H1 (cell line): ENCODE data around the gene IDI1. TPM values are rescaled to one million over a fixed set of nuclear protein-coding genes. Genes with fewer than 3 reads are reported as not detected.

Source experiments
- CTCF ChIA-PET: fragments of 300-600 bp; sonication (Branson Sonifier 250); formaldehyde crosslinking; loops from one replicate; lab custom pipeline; 2021; ENCODE audit not compliant: partially characterized antibody; lab: Charles Lee
- POLR2A ChIA-PET: fragments of 300-600 bp; sonication (Branson Sonifier 250); formaldehyde crosslinking; loops from one replicate; lab custom pipeline; 2021; ENCODE audit warnings: inconsistent platforms; ENCODE audit not compliant: partially characterized antibody; lab: Charles Lee
- DNase-seq, 2 experiments: peaks; one replicate each; pipeline versions ENCODE4 v3.0.0 to v3.0.0-alpha.2; 2010 to 2022; ENCODE audit warnings: low spot score in 2 of 2, low read depth in 1 of 2, mixed read lengths in 1 of 2
- FAIRE-seq: peaks from 2 replicates; lab custom pipeline; 2011; peaks lifted over from hg19 to GRCh38; lab: Jason Lieb, UNC
- H2AFZ ChIP-seq: 2 replicates; pipeline ENCODE4 v1.8.1; 2012; ENCODE audit warnings: low read length, inconsistent platforms
- H2AK5ac ChIP-seq: 2 replicates; pipeline ENCODE4 v1.6.1; 2013; ENCODE audit warnings: low read depth, low read length
- H2BK120ac ChIP-seq: replicated peaks from 2 replicates; pipeline ENCODE3; 2013; ENCODE audit warnings: low read depth, low read length, inconsistent platforms
- H2BK12ac ChIP-seq: 2 replicates; pipeline ENCODE4 v1.6.1; 2013; ENCODE audit warnings: low read depth, low read length
- H2BK15ac ChIP-seq: 2 replicates; pipeline ENCODE4 v1.6.1; 2013; ENCODE audit warnings: low read length
- H2BK20ac ChIP-seq: 2 replicates; pipeline ENCODE4 v1.6.1; 2013; ENCODE audit warnings: low read length
- H2BK5ac ChIP-seq: 2 replicates; pipeline ENCODE4 v1.6.1; 2013; ENCODE audit warnings: low read depth, low read length
- H3K14ac ChIP-seq: 2 replicates; pipeline ENCODE4 v1.6.1; 2013; ENCODE audit warnings: inconsistent platforms; ENCODE audit not compliant: insufficient read length
- H3K18ac ChIP-seq: 2 replicates; pipeline ENCODE4 v1.6.1; 2013; ENCODE audit warnings: low read length; ENCODE audit errors: extremely low read depth
- H3K23ac ChIP-seq: 2 replicates; pipeline ENCODE4 v1.6.1; 2013; ENCODE audit warnings: inconsistent platforms; ENCODE audit not compliant: insufficient read length
- H3K23me2 ChIP-seq: 2 replicates; pipeline ENCODE4 v1.6.1; 2013; ENCODE audit warnings: low read depth, low read length
- H3K27ac ChIP-seq: 2 replicates; pipeline ENCODE4 v1.6.1; 2011; ENCODE audit warnings: low read depth, low read length, inconsistent platforms
- H3K27me3 ChIP-seq, 4 experiments: replicated peaks in 1 of 4; 1 replicate in 1 of 4; 2 replicates in 3 of 4; pipeline versions ENCODE4 v1.6.1 to v1.8.1; 2011 to 2013; ENCODE audit warnings: low read length in 3 of 4, mild to moderate bottlenecking in 3 of 4, inconsistent platforms in 2 of 4, mixed read lengths in 2 of 4, moderate library complexity in 1 of 4; ENCODE audit not compliant: control insufficient read depth in 3 of 4, insufficient read depth in 3 of 4; ENCODE audit errors: extremely low read depth in 1 of 4
- H3K36me3 ChIP-seq, 4 experiments: 2 replicates each; pipeline versions ENCODE4 v1.6.1 to v1.8.1; 2011 to 2013; ENCODE audit warnings: mild to moderate bottlenecking in 4 of 4, low read length in 3 of 4, moderate library complexity in 2 of 4, control low read depth in 1 of 4, inconsistent platforms in 1 of 4; ENCODE audit not compliant: insufficient read depth in 4 of 4, control insufficient read depth in 2 of 4
- H3K4ac ChIP-seq: replicated peaks from 2 replicates; pipeline ENCODE3; 2013; ENCODE audit warnings: low read length, low read depth, mixed read lengths, inconsistent platforms; ENCODE audit not compliant: insufficient read length
- H3K4me1 ChIP-seq, 4 experiments: replicated peaks in 1 of 4; 1 replicate in 1 of 4; 2 replicates in 3 of 4; pipeline versions ENCODE4 v1.6.1 to v1.8.1; 2011 to 2013; ENCODE audit warnings: low read length in 3 of 4, inconsistent platforms in 2 of 4, mixed read lengths in 1 of 4; ENCODE audit not compliant: insufficient read depth in 4 of 4, control insufficient read depth in 3 of 4
- H3K4me2 ChIP-seq, 2 experiments: 2 replicates each; pipeline versions ENCODE4 v1.6.1 to v1.8.1; 2011 to 2013; ENCODE audit warnings: low read depth in 2 of 2, low read length in 2 of 2, control low read depth in 1 of 2, inconsistent platforms in 1 of 2, mild to moderate bottlenecking in 1 of 2; ENCODE audit not compliant: insufficient read depth in 1 of 2
- H3K4me3 ChIP-seq, 4 experiments: fragments of 200-600, 300-600 bp in 1 of 4; sonication (generic), shearing (Covaris generic), sonication (Bioruptor Twin) in 1 of 4; 2 replicates each; pipeline versions ENCODE4 v1.5.1 to v1.8.1; 2011 to 2016; ENCODE audit warnings: low read length in 4 of 4, low read depth in 3 of 4, control low read depth in 2 of 4, inconsistent platforms in 2 of 4, mild to moderate bottlenecking in 2 of 4, mixed read lengths in 1 of 4, moderate library complexity in 1 of 4; ENCODE audit not compliant: insufficient read depth in 2 of 4; ENCODE audit errors: extremely low read depth in 1 of 4
- H3K56ac ChIP-seq: replicated peaks from 2 replicates; pipeline ENCODE3; 2013; ENCODE audit warnings: low read depth, mild to moderate bottlenecking, mixed read lengths, low read length, inconsistent platforms; ENCODE audit not compliant: insufficient read length
- H3K79me1 ChIP-seq: 2 replicates; pipeline ENCODE4 v1.6.1; 2013; ENCODE audit warnings: low read depth, low read length, control low read depth
- H3K79me2 ChIP-seq, 2 experiments: 2 replicates each; pipeline versions ENCODE4 v1.6.1 to v1.8.1; 2012 to 2013; ENCODE audit warnings: low read length in 2 of 2, mild to moderate bottlenecking in 2 of 2, inconsistent platforms in 1 of 2; ENCODE audit not compliant: insufficient read depth in 2 of 2, control insufficient read depth in 1 of 2
- H3K9ac ChIP-seq, 4 experiments: replicated peaks in 1 of 4; 1 replicate in 1 of 4; 2 replicates in 3 of 4; pipeline versions ENCODE4 v1.6.1 to v1.8.1; 2011 to 2013; ENCODE audit warnings: low read depth in 3 of 4, low read length in 3 of 4, control low read depth in 2 of 4, mild to moderate bottlenecking in 2 of 4, moderate library complexity in 2 of 4, inconsistent platforms in 1 of 4; ENCODE audit errors: extremely low read depth in 1 of 4
- H3K9me3 ChIP-seq, 2 experiments: 2 replicates each; pipeline versions ENCODE4 v1.6.1 to v1.8.1; 2012 to 2013; ENCODE audit warnings: mild to moderate bottlenecking in 2 of 2, moderate library complexity in 2 of 2, control low read depth in 1 of 2, inconsistent platforms in 1 of 2, low read depth in 1 of 2, low read length in 1 of 2, mixed read lengths in 1 of 2; ENCODE audit not compliant: insufficient read depth in 2 of 2
- H4K20me1 ChIP-seq, 2 experiments: replicated peaks in 1 of 2; 2 replicates each; pipeline versions ENCODE3 to v1.8.1; 2011 to 2013; ENCODE audit warnings: inconsistent platforms in 2 of 2, low read length in 2 of 2, mild to moderate bottlenecking in 1 of 2; ENCODE audit not compliant: insufficient read depth in 2 of 2, control insufficient read depth in 1 of 2
- H4K5ac ChIP-seq: 2 replicates; pipeline ENCODE4 v1.6.1; 2013; ENCODE audit warnings: low read length, low read depth, mixed read lengths, inconsistent platforms; ENCODE audit not compliant: insufficient read length
- H4K8ac ChIP-seq: 2 replicates; pipeline ENCODE4 v1.8.0; 2013; ENCODE audit warnings: mild to moderate bottlenecking, moderate library complexity, low read length, inconsistent platforms; ENCODE audit not compliant: insufficient read depth; ENCODE audit errors: extremely low read depth
- H4K91ac ChIP-seq: replicated peaks from 2 replicates; pipeline ENCODE3; 2013; ENCODE audit warnings: low read length, mixed read lengths, inconsistent platforms; ENCODE audit not compliant: insufficient read length
- ASH2L ChIP-seq: fragments of 200-600, 300-600 bp; sonication (generic); IDR thresholded peaks from one replicate; pipeline ENCODE4 v1.7.1; 2017; ENCODE audit warnings: low read length
- CBX5 ChIP-seq: fragments of 300-800, 300-1000 bp; sonication (generic); IDR thresholded peaks from 2 replicates; pipeline ENCODE4 v1.7.1; 2016; ENCODE audit warnings: antibody characterized with exemption, low read length, low read depth
- CTBP2 ChIP-seq: IDR thresholded peaks from 2 replicates; pipeline ENCODE4 v1.7.0; 2011; ENCODE audit warnings: borderline replicate concordance, mild to moderate bottlenecking, moderate library complexity, mixed read lengths, low read length; ENCODE audit not compliant: insufficient read depth, insufficient read length
- GABPA ChIP-seq: IDR thresholded peaks from 2 replicates; pipeline ENCODE4 v1.6.1; 2011; ENCODE audit warnings: mild to moderate bottlenecking, low read length, moderate library complexity, borderline replicate concordance; ENCODE audit not compliant: insufficient read depth
- POLR2A ChIP-seq, 2 experiments: IDR thresholded peaks; 1 replicate in 1 of 2; 2 replicates in 1 of 2; pipeline ENCODE4 v1.6.1; 2011; ENCODE audit warnings: low read depth in 2 of 2, low read length in 2 of 2, mild to moderate bottlenecking in 2 of 2; ENCODE audit errors: control extremely low read depth in 1 of 2
- SIN3A ChIP-seq, 2 experiments: IDR thresholded peaks in 1 of 2; conservative IDR thresholded peaks in 1 of 2; 2 replicates each; pipeline ENCODE4 v1.6.1; 2011 to 2012; ENCODE audit warnings: low read length in 2 of 2, improper control_type of control experiment in 1 of 2, low read depth in 1 of 2, mild to moderate bottlenecking in 1 of 2
- WGBS, 2 experiments: shearing (Covaris generic) in 1 of 2; methylation state at CpG; one replicate each; pipeline versions ENCODE4 v1.1.6 to v1.1.7; 2013 to 2015; ENCODE audit warnings: low lambda C conversion rate in 2 of 2, mixed read lengths in 2 of 2, inconsistent platforms in 1 of 2, low coverage in 1 of 2, missing lambda C conversion rate in 1 of 2; ENCODE audit not compliant: insufficient replicate concordance in 2 of 2, insufficient coverage in 1 of 2, insufficient read length in 1 of 2; ENCODE audit errors: extremely low coverage in 1 of 2, missing lambda C conversion rate in 1 of 2; 5-methylcytosine and 5-hydroxymethylcytosine counted together
- polyA plus RNA-seq, 7 experiments: library from polyadenylated mRNA; depleted of rRNA in 3 of 7; stranded (reverse) in 5 of 7; unstranded in 2 of 7; fragments of >200 nt in 5 of 7; fragments of 200-250 nt in 2 of 7; gene quantifications; 1 replicate in 5 of 7; 2 replicates in 1 of 7; 4 replicates in 1 of 7; pipeline versions ENCODE4 v1.2.1 to v1.2.3, GENCODE V29; 2011 to 2013; ENCODE audit warnings: missing spikeins in 2 of 7, mixed read lengths in 2 of 7
- total RNA-seq: library from RNA; stranded (reverse); fragmentation: NEBNext Ultra II Directional; extraction: Animal tissue kit (Norgen Biotek cat#: 25700); gene quantifications from 2 replicates; pipeline ENCODE4 v1.2.1, GENCODE V29; 2021

The IDI1 gene
- total and polyA plus RNA-seq, 2 of the 8 experiments (the other 6 are each of a cell fraction or from before 2014, with no cell fraction given), result 35.3 to 56.6 TPM

GRCh38 chr10:1057106-1057657, 8.3 kb upstream of the IDI1 start:
- DNase-seq, result no peak
- peaks cover 6 to 86% of the 10 kb centered on the region in 2 experiments; a peak in 3 of 4 replicates for H3K79me2 ChIP-seq
- peak overlapping the region; percentile 63 for H3K56ac ChIP-seq
- peak overlapping the region; percentile 40 for H4K91ac ChIP-seq
- peaks cover 0 to 12% (median 2%) of the 10 kb centered on the region in 4 experiments; a peak in 3 of 8 replicates for H3K36me3 ChIP-seq
- 0 out of 2 replicates have a peak overlapping the region, but pooled peaks have one; percentile 64 for H2AFZ ChIP-seq
- H3K9ac ChIP-seq, result peak overlapping the region; percentile 45 to 71 (median 64)
- no peak overlapping the region for H3K27ac ChIP-seq
- H3K23ac ChIP-seq, result no peak overlapping the region
- H3K79me1 ChIP-seq, result peaks cover 10% of the 10 kb centered on the region; the same call in 1 of the 2 replicates
- peaks cover 0 to 10% of the 10 kb centered on the region in 2 experiments for H4K20me1 ChIP-seq
- no peak overlapping the region for H2BK12ac ChIP-seq
- TF ChIP-seq CTBP2, result no peak
- TF ChIP-seq CBX5, result no peak
- 0 out of 4 replicates have a peak, but pooled peaks of 1 of the 2 experiments have one; percentile 1 for TF ChIP-seq SIN3A (conservative IDR thresholded peaks at IDR 0.05 in 1 of 2, IDR thresholded peaks at IDR 0.05 in 1 of 2; ENCODE audit: low read depth in 1 of 2, low read length in 2 of 2)
- TF ChIP-seq GABPA, result no peak
- no peak for TF ChIP-seq POLR2A (IDR thresholded peaks at IDR 0.05; ENCODE audit: control extremely low read depth in 1 of 2, low read depth in 2 of 2, low read length in 2 of 2)
- peak; percentile 35 for TF ChIP-seq ASH2L
- 0 out of 2 replicates have a peak overlapping the region, but pooled peaks have one; percentile 19 for H3K18ac ChIP-seq
- ChIA-PET CTCF (no interaction called here), POLR2A (interaction anchor here (0.9 to 1.7 kb wide), 3 partner anchors 8 to 10 kb away, joined by 3 to 5 read pairs (median 4); partner anchors contain the start of gene IDI1)
- no peaks in the 10 kb centered on the region for H3K27me3 ChIP-seq
- no peak for FAIRE-seq
- H2BK120ac ChIP-seq, result no peak overlapping the region
- H2BK15ac ChIP-seq, result no peak overlapping the region; the same call in 1 of the 2 replicates
- H2BK20ac ChIP-seq, result no peak overlapping the region
- peak overlapping the region; percentile 50 for H3K4ac ChIP-seq
- H2AK5ac ChIP-seq, result no peak overlapping the region
- WGBS, 2 experiments, result 1% methylated on average over 19 of the region's 26 CpGs; no CpG with 5 or more reads in 1 of the 2 experiments
- H3K9me3 ChIP-seq, result no peaks in the 10 kb centered on the region
- H4K5ac ChIP-seq, result no peak overlapping the region
- no peaks in the 10 kb centered on the region; the same call in 1 of the 2 replicates for H3K23me2 ChIP-seq
- H3K4me3 ChIP-seq, result peak overlapping the region; percentile 86 to 97 (median 93)
- peak overlapping the region; percentile 41; the same call in 1 of the 2 replicates for H2BK5ac ChIP-seq
- no peak overlapping the region for H3K14ac ChIP-seq
- H3K4me2 ChIP-seq, result peak overlapping the region; percentile 73 to 85
- H3K4me1 ChIP-seq, result peaks cover 0 to 9% (median 3%) of the 10 kb centered on the region in 4 experiments; a peak in 3 of 7 replicates
- peak overlapping the region; percentile 58; the same call in 1 of the 2 replicates for H4K8ac ChIP-seq
